Fibroblast of peridontal ligament (primary cell): ENCODE results near the gene SEC61A2.

Source experiments
- DNase-seq: peaks from one replicate; pipeline ENCODE4 v3.0.0-alpha.2; 2010; ENCODE audit errors: extremely low read depth

SEC61A2 gene

GRCh38 chr10:12196531-12197211, 67.2 kb downstream of the SEC61A2 start:
- DNase-seq = no peak

GRCh38 chr10:12198156-12198555, 68.7 kb downstream of the SEC61A2 start:
- DNase-seq = no peak

- no peak for DNase-seq
Observed at GRCh38 chr10:12200850-12201249, 71.4 kb downstream of the SEC61A2 start.

GRCh38 chr10:12201543-12201942, 72.1 kb downstream of the SEC61A2 start:
- DNase-seq = no peak

DNA sequence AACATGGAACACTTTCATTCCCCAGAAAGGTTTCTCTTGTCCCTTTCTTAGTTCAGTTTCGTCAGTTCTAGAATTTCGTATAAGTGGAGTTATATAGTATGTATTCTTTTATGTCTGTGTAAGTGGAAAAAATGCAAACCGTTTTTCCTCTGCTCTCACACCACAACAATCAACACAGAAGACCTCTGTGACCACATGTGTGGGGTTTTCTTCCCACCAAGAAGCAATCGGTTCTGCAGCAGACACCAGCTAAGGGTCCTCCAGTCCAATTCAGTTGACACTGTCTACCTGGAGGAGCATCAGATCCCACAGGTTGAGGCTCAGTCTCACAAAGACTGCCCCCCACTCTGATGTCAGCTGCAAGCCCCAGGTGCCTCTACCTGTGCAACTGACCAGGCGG, 72.7 kb downstream of the SEC61A2 start:
- no peak for DNase-seq

DNA sequence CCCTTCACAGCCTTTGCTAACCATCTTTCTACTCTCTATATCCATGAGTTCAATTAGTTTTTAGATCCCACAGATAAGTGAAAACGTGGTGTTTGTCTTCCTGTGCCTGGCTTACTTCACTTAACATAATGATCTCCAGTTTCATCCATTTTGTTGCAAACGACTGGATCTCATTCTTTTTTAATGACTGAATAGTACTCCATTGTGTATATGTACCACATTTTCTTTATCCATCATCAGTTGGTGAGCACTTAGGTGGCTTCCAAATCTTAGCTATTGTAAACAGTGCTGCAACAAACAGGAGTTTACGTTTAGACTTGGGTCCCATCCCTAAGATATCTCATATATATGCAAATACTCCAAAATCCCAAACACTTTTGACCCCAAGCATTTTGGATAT, 75.6 kb downstream of the SEC61A2 start:
- no peak for DNase-seq

DNA sequence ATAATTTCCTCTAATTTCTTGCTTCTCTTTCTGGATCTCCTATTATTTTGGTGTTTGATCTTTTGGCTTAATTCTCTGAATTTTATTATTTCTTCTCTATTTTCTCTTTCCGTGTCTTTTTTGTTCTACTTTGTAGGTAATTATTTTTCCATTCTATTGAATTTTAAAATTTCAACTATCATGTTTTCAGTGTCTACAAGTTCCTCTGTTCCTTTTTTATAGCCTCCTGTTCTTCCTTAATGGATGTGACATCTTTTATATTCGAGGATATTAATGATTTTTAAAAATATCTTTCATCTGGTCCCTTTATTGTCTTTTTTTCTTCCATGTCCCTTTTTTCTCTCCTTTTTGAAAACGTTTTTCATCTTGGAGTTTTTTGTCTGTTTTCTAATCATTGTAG, 77.6 kb downstream of the SEC61A2 start:
- no peak for DNase-seq

GRCh38 chr10:12208460-12208859, 79.0 kb downstream of the SEC61A2 start:
- DNase-seq = no peak

DNA sequence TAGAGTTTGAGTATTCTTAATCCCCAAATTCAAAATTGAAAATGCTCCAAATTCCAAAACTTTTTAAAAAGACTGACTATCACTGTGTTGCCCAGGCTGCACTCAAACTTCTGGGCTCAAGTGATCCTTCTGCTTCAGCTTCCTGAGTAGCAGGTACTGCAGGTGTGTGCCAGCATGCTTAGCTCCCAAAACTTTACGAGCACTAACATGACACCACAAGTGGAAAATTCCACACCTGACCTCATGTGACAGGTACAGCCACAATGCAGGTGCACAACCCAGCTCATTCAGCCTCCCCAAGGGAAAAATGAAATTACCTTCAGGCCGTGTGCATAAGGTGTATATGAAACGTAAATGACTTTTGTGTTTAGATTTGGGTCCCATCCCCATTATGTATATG, 83.0 kb downstream of the SEC61A2 start:
- no peak for DNase-seq

GRCh38 chr10:12213621-12214020, 84.1 kb downstream of the SEC61A2 start:
- DNase-seq = no peak

DNA sequence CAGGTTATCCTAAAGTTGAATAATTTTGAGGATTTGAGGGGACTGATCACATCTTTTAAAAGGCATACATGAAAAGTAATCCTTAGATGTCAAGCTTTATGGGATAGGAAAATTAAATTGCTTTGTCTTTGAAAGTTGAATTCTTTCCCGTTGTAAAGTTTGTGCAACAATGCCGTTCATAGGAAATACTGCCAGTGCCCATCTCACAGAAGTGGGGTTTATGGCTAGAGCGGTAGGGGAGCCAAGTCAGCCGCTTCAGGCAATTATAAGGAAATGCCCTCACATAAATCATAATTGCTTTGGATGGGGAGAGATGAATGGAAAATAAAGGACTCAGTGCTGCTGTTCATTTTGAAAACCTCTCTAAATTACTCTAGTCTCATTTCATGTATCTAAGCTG, 84.6 kb downstream of the SEC61A2 start:
- no peak for DNase-seq

DNA sequence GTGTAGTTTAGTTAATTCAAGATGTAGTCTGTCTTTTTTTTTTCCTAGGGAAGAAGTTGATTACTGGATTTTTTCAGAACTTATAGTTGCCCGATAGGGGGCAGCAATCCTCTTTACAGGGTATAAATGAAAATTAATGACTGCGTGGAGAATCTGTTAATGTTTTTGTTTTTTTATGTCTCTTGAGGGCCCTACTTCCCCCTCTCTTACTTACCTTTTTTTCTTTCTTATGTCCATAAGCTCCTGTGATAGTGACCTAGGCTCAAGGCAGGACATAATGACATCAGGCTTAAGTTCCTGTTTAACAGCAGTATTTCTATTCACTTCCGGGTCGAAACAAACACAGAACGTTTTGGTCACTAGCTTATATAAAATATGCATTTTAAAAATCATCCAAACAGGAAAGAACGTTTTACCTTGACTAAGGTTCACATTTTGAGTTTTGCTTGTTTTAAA, 85.3 kb downstream of the SEC61A2 start:
- DNase-seq = peak; percentile 87
